K562 (cell line): ENCODE results near the gene KISS1R. TPM values are rescaled to one million over a fixed set of nuclear protein-coding genes. Genes with fewer than 3 reads are reported as not detected.
A peak's percentile ranks its signal among the peaks of the same experiment; 100 is the strongest.

ENCODE experiments used
- ARID1B ChIP-seq: fragments of 450-650 bp; IDR thresholded peaks from 2 replicates; pipeline ENCODE4 v1.6.1; 2016; ENCODE audit warnings: antibody characterized with exemption, mild to moderate bottlenecking, inconsistent platforms
- ARID4B ChIP-seq: sonication (generic); formaldehyde crosslinking; IDR thresholded peaks from 2 replicates; pipeline ENCODE4 v1.8.0; 2022; ENCODE audit warnings: mild to moderate bottlenecking, missing genetic modification reagents
- CREB5 ChIP-seq: fragments of 250-450 bp; sonication (Bioruptor Pico); IDR thresholded peaks from 2 replicates; pipeline ENCODE4 v1.5.0; 2020; ENCODE audit warnings: mild to moderate bottlenecking
- ETV6 ChIP-seq, 3 experiments: fragments of 150-350 bp in 1 of 3; sonication (generic) in 1 of 3; formaldehyde crosslinking in 1 of 3; IDR thresholded peaks; 2 replicates each; pipeline versions ENCODE4 v1.6.1 to v1.8.0; 2014 to 2022; ENCODE audit warnings: borderline replicate concordance in 2 of 3, low read depth in 2 of 3, antibody characterized with exemption in 1 of 3, low read length in 1 of 3, mild to moderate bottlenecking in 1 of 3, missing genetic modification reagents in 1 of 3
- HDAC1 ChIP-seq, 2 experiments: fragments of 450-650 bp; IDR thresholded peaks; 2 replicates each; pipeline ENCODE4 v1.6.1; 2016 to 2017; ENCODE audit warnings: inconsistent platforms in 1 of 2, mild to moderate bottlenecking in 1 of 2, moderate library complexity in 1 of 2
- HSF4 ChIP-seq: fragments of 250-450 bp; sonication (Bioruptor Pico); IDR thresholded peaks from 2 replicates; pipeline ENCODE4 v2.1.2; 2022; ENCODE audit warnings: mild to moderate bottlenecking, moderate library complexity, borderline replicate concordance
- IRF2 ChIP-seq: sonication (generic); formaldehyde crosslinking; IDR thresholded peaks from 2 replicates; pipeline ENCODE4 v1.8.1; 2022; ENCODE audit warnings: mild to moderate bottlenecking, missing genetic modification reagents
- MLLT1 ChIP-seq, 2 experiments: fragments of 450-650 bp; IDR thresholded peaks; 2 replicates each; pipeline ENCODE4 v1.6.1; 2016
- MTA1 ChIP-seq: fragments of 450-650 bp; IDR thresholded peaks from 2 replicates; pipeline ENCODE4 v1.6.1; 2017; ENCODE audit warnings: borderline replicate concordance
- MTA3 ChIP-seq: fragments of 450-650 bp; formaldehyde crosslinking; IDR thresholded peaks from 2 replicates; pipeline ENCODE4 v1.6.1; 2017; ENCODE audit warnings: mild to moderate bottlenecking, borderline replicate concordance
- MYBL2 ChIP-seq, 2 experiments: fragments of 450-650 bp in 1 of 2; sonication (generic) in 1 of 2; formaldehyde crosslinking in 1 of 2; IDR thresholded peaks; 2 replicates each; pipeline versions ENCODE4 v1.6.1 to v1.8.1; 2017 to 2022; ENCODE audit warnings: borderline replicate concordance in 1 of 2, inconsistent platforms in 1 of 2, low read depth in 1 of 2, mild to moderate bottlenecking in 1 of 2, missing genetic modification reagents in 1 of 2, moderate library complexity in 1 of 2
- NEUROD1 ChIP-seq: fragments of 150-350 bp; IDR thresholded peaks from 2 replicates; pipeline ENCODE4 v1.6.1; 2014; ENCODE audit warnings: borderline replicate concordance, low read length, low read depth; ENCODE audit not compliant: partially characterized antibody
- NFIX ChIP-seq: fragments of 250-450 bp; sonication (Bioruptor Pico); IDR thresholded peaks from 2 replicates; pipeline ENCODE4 v1.4.0; 2020; ENCODE audit warnings: low read depth, mild to moderate bottlenecking, moderate library complexity
- PCBP1 ChIP-seq: fragments of 200-400 bp; formaldehyde crosslinking; IDR thresholded peaks from 2 replicates; pipeline ENCODE4 v1.6.1; 2018; ENCODE audit warnings: mild to moderate bottlenecking, low read depth, low read length; ENCODE audit not compliant: poor library complexity, severe bottlenecking
- POLR2AphosphoS5 ChIP-seq: IDR thresholded peaks from 2 replicates; pipeline ENCODE4 v1.6.1; 2011; ENCODE audit warnings: mild to moderate bottlenecking, low read depth, low read length, moderate library complexity; ENCODE audit not compliant: control insufficient read depth, insufficient read depth
- ZNF511 ChIP-seq: sonication (generic); formaldehyde crosslinking; IDR thresholded peaks from 2 replicates; pipeline ENCODE4 v1.8.0; 2022; ENCODE audit warnings: mild to moderate bottlenecking, missing genetic modification reagents
- polyA plus RNA-seq, 8 experiments: library from polyadenylated mRNA; depleted of rRNA in 4 of 8; stranded (reverse) in 5 of 8; unstranded in 3 of 8; fragments of >200 nt; fragmentation: Nextera tagmentation in 2 of 8; fragmentation: Illumina TruSeq in 1 of 8; extraction: Ambion mirVana in 2 of 8; extraction: Trizol in 1 of 8; gene quantifications; 2 replicates each; pipeline versions ENCODE4 v1.2.1 to v1.2.3, GENCODE V29; 2011 to 2014; ENCODE audit warnings: inconsistent platforms in 1 of 8, missing spikeins in 1 of 8
- total RNA-seq, 7 experiments: library from RNA; depleted of rRNA in 6 of 7; stranded (reverse); fragments of >200 nt in 6 of 7; fragmentation: Illumina TruSeq in 2 of 7; extraction: Trizol in 2 of 7; gene quantifications; 2 replicates each; pipeline versions ENCODE4 v1.2.1 to v1.2.3, GENCODE V29; 2011 to 2021; ENCODE audit warnings: low replicate concordance in 1 of 7
- TF ChIP-seq, protein P1 (sequence below): fragments of 250-450 bp; sonication (Bioruptor Pico); IDR thresholded peaks from 2 replicates; pipeline ENCODE4 v1.6.1; 2021; ENCODE audit warnings: mild to moderate bottlenecking

The KISS1R gene
- total and polyA plus RNA-seq, 9 of the 15 experiments (the other 6 are each of a cell fraction or from before 2014, with no cell fraction given), result 0.37 to 39.4 (median 2.0) TPM

GRCh38 chr19:944171-944567, 27.0 kb downstream of the KISS1R start (continued):
- 0 out of 2 replicates have a peak, but pooled peaks have one; percentile 41 for TF ChIP-seq ARID4B (CRISPR knock-in tag)
- TF ChIP-seq CREB5 (CRISPR knock-in tag), result no peak
- TF ChIP-seq, protein P1, sequence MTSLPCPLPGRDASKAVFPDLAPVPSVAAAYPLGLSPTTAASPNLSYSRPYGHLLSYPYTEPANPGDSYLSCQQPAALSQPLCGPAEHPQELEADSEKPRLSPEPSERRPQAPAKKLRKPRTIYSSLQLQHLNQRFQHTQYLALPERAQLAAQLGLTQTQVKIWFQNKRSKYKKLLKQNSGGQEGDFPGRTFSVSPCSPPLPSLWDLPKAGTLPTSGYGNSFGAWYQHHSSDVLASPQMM (CRISPR knock-in tag), result no peak
- peak; percentile 96 for TF ChIP-seq ARID1B
- TF ChIP-seq PCBP1, result peak; percentile 99
- peak; percentile 83; the same call in 1 of the 2 replicates for TF ChIP-seq MTA1
- TF ChIP-seq IRF2, result no peak
- peak in 1 of 2 experiments; percentile 96; a peak in 2 of 4 replicates for TF ChIP-seq HDAC1 (IDR thresholded peaks at IDR 0.05)
- peak in 1 of 2 experiments; percentile 40; a peak in 1 of 4 replicates for TF ChIP-seq ETV6 (IDR thresholded peaks at IDR 0.05; ENCODE audit: borderline replicate concordance in 1 of 2, low read depth in 2 of 2, low read length in 1 of 2)
- no peak for TF ChIP-seq ETV6 (CRISPR knock-in tag; IDR thresholded peaks at IDR 0.05; ENCODE audit: borderline replicate concordance)
- peak in 1 of 2 experiments; percentile 63; a peak in 1 of 4 replicates for TF ChIP-seq MLLT1 (IDR thresholded peaks at IDR 0.05)
- TF ChIP-seq NEUROD1, result peak; percentile 70
- peak; percentile 82 for TF ChIP-seq POLR2AphosphoS5
- TF ChIP-seq ZNF511 (CRISPR knock-in tag), result no peak
- TF ChIP-seq MYBL2 (IDR thresholded peaks at IDR 0.05; ENCODE audit: low read depth), result no peak
- no peak for TF ChIP-seq MYBL2 (CRISPR knock-in tag; IDR thresholded peaks at IDR 0.05; ENCODE audit: borderline replicate concordance)
- TF ChIP-seq HSF4 (CRISPR knock-in tag), result no peak
- no peak for TF ChIP-seq NFIX (CRISPR knock-in tag)
- TF ChIP-seq MTA3, result peak; percentile 83
